Upper lobe of left lung (tissue), 6 donors: ENCODE data around the gene NBAS. TPM values are rescaled to one million over a fixed set of nuclear protein-coding genes. Genes with fewer than 3 reads are reported as not detected.
A peak's percentile ranks its signal among the peaks of the same experiment; 100 is the strongest.

ENCODE experiments used
- ATAC-seq, 2 donors: fragments of 200-7000 bp; cut with Tn5 transposase; one replicate each; pipeline ENCODE4 v1.9.1; 2022; ENCODE audit warnings: mild to moderate bottlenecking in 2 of 2, moderate library complexity in 2 of 2; ENCODE audit not compliant: low FRiP score in 2 of 2
- DNase-seq, 2 donors: peaks; one replicate each; pipeline ENCODE4 v3.0.0-alpha.2; 2019 to 2020
- H3K27ac ChIP-seq, 4 donors: fragments of 200-600 bp; sonication (generic); one replicate each; pipeline ENCODE4 v1.5.1; 2016 to 2019
- H3K27me3 ChIP-seq, 4 donors: fragments of 200-600 bp; sonication (generic); one replicate each; pipeline ENCODE4 v1.5.1; 2017 to 2019
- H3K36me3 ChIP-seq, 4 donors: fragments of 200-600 bp; sonication (generic); one replicate each; pipeline ENCODE4 v1.5.1; 2016 to 2019
- H3K4me1 ChIP-seq, 4 donors: fragments of 200-600 bp; sonication (generic); one replicate each; pipeline ENCODE4 v1.5.1; 2018 to 2019
- H3K4me3 ChIP-seq, 4 donors: fragments of 200-600 bp; sonication (generic); one replicate each; pipeline ENCODE4 v1.5.1; 2017 to 2019; ENCODE audit warnings: mild to moderate bottlenecking in 2 of 4, moderate library complexity in 1 of 4
- H3K9me3 ChIP-seq, 4 donors: fragments of 200-600 bp; sonication (generic); one replicate each; pipeline ENCODE4 v1.5.1; 2018 to 2019
- EP300 ChIP-seq, 4 donors: sonication (generic); formaldehyde crosslinking; IDR thresholded peaks; one replicate each; pipeline ENCODE4 v1.5.1; 2017; ENCODE audit warnings: antibody characterized with exemption in 4 of 4, control low read depth in 2 of 4
- POLR2A ChIP-seq, 4 donors: fragments of 450-650 bp; IDR thresholded peaks; one replicate each; pipeline ENCODE4 v1.5.1; 2016 to 2017; ENCODE audit warnings: antibody characterized with exemption in 4 of 4, mild to moderate bottlenecking in 2 of 4
- POLR2AphosphoS5 ChIP-seq, 2 donors: sonication (generic); formaldehyde crosslinking; IDR thresholded peaks; one replicate each; pipeline ENCODE4 v1.5.1; 2017; ENCODE audit warnings: antibody characterized with exemption in 2 of 2
- WGBS, 2 donors: methylation state at CpG; one replicate each; pipeline ENCODE4 v1.1.5; 2017 to 2018; 5-methylcytosine and 5-hydroxymethylcytosine counted together
- total RNA-seq, 6 donors: library from RNA; depleted of rRNA in 4 of 6; stranded (reverse); fragments of >200 nt in 4 of 6; gene quantifications; one replicate each; pipeline versions ENCODE4 v1.1.0 to v1.2.1, GENCODE V29; 2016 to 2021
- TF ChIP-seq, protein P1 (sequence below), 6 experiments: fragments of 450-650 bp in 4 of 6; fragments of 200-600 bp in 2 of 6; sonication (generic) in 2 of 6; IDR thresholded peaks; one replicate each; pipeline ENCODE4 v1.5.1; 2016 to 2019; ENCODE audit warnings: antibody characterized with exemption in 6 of 6
- donor health status: DM: no; HTN: no; CAD: no; lungs with moderate emphysema.
- donor health status: DM: no; HTN: yes; CAD: no; lungs with severe emphysema.

Gene NBAS
- total RNA-seq, result 10 to 100 TPM; 33.2 to 75.5 (median 43.1) TPM

DNA sequence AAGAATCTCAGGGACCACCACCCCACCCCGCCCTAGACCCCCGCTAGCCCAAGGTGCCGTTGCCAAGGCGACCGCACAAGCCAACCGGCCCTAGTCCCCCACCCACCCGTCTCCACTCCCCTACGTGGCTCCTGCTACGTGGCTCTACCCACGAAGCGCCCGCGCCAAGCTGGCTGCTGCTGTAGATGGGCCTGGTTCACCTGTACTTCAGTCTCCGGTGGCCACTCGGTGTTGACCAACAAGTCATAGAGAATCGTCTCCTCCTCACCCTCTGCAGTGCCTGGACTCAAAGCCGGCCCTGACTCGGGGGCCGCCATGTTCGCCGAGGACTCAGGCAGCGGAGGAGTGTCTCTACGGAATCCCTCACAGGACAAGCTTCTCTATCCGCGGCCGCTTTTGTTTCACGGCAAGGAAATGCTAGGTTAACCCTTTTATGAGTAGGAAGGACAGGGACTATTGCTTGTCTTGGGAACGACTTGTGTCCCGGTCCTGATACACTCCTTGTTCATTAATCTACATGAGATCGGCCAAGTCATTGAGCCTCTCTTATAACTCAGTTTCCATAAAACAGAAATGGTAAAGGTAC is at the start of gene NBAS:
Gene NBAS, minus strand, starts transcription at position 347 of the 586 bp plus-strand sequence. Its CDS starts 30 bp downstream, at position 317.
- Histone ChIP-seq H3K27ac (peak within 1 kb of the TSS; percentile 70 to 87 (median 82)), H3K4me1 (peaks cover 14 to 16% (median 14%) of the 10 kb centered on the region in 4 donors), H3K9me3 (no peaks in the 10 kb centered on the region), H3K36me3 (peaks cover 0 to 4% (median 0%) of the 10 kb centered on the region in 4 donors), H3K4me3 (peak within 1 kb of the TSS; percentile 72 to 89 (median 83)), H3K27me3 (no peaks in the 10 kb centered on the region)
- ATAC-seq (peak; percentile 96 to 98), DNase-seq (peak; percentile 87 to 88)
- WGBS, 2 donors, result 0 to 1% methylated on average over 17 to 30 of the region's 30 CpGs
- TF ChIP-seq EP300 (IDR thresholded peaks at IDR 0.05) (no peak), POLR2AphosphoS5 (IDR thresholded peaks at IDR 0.05) (peak; percentile 41 to 83), POLR2A (IDR thresholded peaks at IDR 0.05) (peak in 2 of 4 donors; percentile 15 to 51)
- TF ChIP-seq, protein P1, sequence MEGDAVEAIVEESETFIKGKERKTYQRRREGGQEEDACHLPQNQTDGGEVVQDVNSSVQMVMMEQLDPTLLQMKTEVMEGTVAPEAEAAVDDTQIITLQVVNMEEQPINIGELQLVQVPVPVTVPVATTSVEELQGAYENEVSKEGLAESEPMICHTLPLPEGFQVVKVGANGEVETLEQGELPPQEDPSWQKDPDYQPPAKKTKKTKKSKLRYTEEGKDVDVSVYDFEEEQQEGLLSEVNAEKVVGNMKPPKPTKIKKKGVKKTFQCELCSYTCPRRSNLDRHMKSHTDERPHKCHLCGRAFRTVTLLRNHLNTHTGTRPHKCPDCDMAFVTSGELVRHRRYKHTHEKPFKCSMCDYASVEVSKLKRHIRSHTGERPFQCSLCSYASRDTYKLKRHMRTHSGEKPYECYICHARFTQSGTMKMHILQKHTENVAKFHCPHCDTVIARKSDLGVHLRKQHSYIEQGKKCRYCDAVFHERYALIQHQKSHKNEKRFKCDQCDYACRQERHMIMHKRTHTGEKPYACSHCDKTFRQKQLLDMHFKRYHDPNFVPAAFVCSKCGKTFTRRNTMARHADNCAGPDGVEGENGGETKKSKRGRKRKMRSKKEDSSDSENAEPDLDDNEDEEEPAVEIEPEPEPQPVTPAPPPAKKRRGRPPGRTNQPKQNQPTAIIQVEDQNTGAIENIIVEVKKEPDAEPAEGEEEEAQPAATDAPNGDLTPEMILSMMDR (IDR thresholded peaks at IDR 0.05), result no peak

DNA sequence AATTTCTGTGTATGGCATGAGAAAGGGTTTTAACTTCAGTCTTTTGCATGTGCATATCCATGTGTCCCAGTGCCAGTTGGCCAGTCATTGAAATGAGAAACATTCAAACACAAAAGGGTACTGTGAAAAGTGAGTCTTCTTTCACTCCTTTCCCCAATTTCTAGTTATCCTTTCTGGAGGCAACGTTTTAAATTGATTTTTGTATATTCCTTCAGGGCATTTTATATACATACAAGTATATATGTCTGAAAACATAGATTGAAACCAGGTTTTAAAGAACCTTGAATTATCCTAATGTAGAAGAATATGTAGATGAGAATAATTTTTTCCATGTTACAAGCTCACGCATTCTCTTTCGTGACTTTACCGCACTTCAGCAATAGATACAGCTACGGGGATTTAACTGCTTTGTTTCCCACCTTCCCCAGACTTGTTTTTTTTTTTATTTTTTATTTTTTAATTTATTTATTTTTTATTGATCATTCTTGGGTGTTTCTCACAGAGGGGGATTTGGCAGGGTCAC is 49.4 kb upstream of the NBAS start:
- ATAC-seq, result no peak
- no peak overlapping the region for H3K4me3 ChIP-seq
- H3K9me3 ChIP-seq, result no peaks in the 10 kb centered on the region
- 89 to 94% methylated on average over 5 of the region's 5 CpGs for WGBS, 2 donors
- TF ChIP-seq POLR2AphosphoS5 (IDR thresholded peaks at IDR 0.05) (no peak), POLR2A (IDR thresholded peaks at IDR 0.05) (no peak), EP300 (IDR thresholded peaks at IDR 0.05) (no peak)
- TF ChIP-seq, protein P1 (IDR thresholded peaks at IDR 0.05), result no peak
- H3K4me1 ChIP-seq, result no peaks in the 10 kb centered on the region
- no peak overlapping the region for H3K27ac ChIP-seq
- no peaks in the 10 kb centered on the region for H3K27me3 ChIP-seq
- peaks cover 23 to 69% (median 51%) of the 10 kb centered on the region in 4 donors for H3K36me3 ChIP-seq
- DNase-seq, result no peak

DNA sequence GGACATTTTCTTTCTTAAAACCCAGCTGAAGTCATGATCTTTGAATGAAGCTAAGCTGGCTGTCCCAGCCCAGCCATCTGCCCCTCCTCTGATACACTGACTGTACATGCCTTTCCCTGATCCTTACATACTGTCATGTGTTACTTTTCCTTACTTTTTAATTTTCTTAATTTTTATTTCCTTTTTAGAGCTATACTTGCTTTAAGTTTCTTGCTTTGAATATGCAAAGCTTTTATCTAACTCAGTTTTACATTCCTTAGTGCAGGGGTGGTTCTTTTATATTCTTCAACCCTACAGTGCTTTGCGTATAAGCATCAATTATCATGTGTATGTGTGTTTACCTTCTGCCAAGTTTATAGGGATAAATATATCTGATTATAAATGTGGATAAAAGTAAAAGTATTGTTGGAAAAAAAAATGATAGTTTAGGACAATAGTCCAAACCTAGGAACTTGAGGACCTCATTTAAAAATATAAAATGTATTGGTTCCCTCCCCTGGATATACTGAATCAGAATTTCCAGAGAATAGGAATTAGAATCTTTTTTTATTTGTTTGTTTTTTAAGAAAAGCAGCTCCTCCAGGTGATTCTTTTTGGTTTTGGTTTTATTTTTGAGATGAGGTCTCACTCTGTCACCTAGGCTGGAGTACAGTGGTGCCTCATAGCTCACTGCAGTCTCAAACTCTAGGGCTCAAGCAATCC is 48.4 kb upstream of the NBAS start:
- ATAC-seq (no peak), DNase-seq (no peak)
- Histone ChIP-seq H3K27me3 (no peaks in the 10 kb centered on the region), H3K9me3 (no peaks in the 10 kb centered on the region), H3K4me3 (no peak overlapping the region), H3K36me3 (peaks cover 33 to 74% (median 61%) of the 10 kb centered on the region in 4 donors), H3K4me1 (no peaks in the 10 kb centered on the region), H3K27ac (no peak overlapping the region)
- TF ChIP-seq POLR2A (IDR thresholded peaks at IDR 0.05), result no peak
- no peak for TF ChIP-seq POLR2AphosphoS5 (IDR thresholded peaks at IDR 0.05)
- no peak for TF ChIP-seq EP300 (IDR thresholded peaks at IDR 0.05)
- TF ChIP-seq, protein P1 (IDR thresholded peaks at IDR 0.05), result no peak
- whole genome bisulfite sequencing, 2 donors, result 95 to 97% methylated on average over 1 of the region's 1 CpG

DNA sequence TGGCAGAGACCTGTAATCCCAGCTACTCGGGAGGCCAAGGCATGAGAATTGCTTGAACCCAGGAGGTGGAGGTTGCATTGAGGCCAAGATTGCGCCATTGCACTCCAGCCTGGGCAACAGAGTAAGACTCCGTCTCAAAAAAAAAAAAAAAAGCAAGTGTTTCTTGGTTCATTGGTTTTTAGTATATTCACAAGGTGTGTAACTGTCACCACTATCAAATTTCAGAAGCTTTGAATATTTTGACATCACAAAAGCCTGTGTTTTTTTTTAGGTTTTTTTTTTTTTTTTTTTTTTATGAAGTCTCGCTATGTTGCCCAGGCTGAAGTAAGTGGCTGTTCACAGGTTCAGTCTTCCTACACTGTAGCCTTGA is 47.2 kb upstream of the NBAS start:
- WGBS, 2 donors, result 90 to 94% methylated on average over 4 of the region's 4 CpGs
- H3K27ac ChIP-seq, result no peak overlapping the region
- no peaks in the 10 kb centered on the region for H3K9me3 ChIP-seq
- no peak for ATAC-seq
- H3K4me1 ChIP-seq, result no peaks in the 10 kb centered on the region
- no peaks in the 10 kb centered on the region for H3K27me3 ChIP-seq
- TF ChIP-seq, protein P1 (IDR thresholded peaks at IDR 0.05), result no peak
- TF ChIP-seq EP300 (IDR thresholded peaks at IDR 0.05) (no peak), POLR2AphosphoS5 (IDR thresholded peaks at IDR 0.05) (no peak), POLR2A (IDR thresholded peaks at IDR 0.05) (no peak)
- DNase-seq, result no peak
- H3K4me3 ChIP-seq, result no peak overlapping the region
- peaks cover 42 to 78% (median 69%) of the 10 kb centered on the region in 4 donors for H3K36me3 ChIP-seq
